ENCODE results near the gene EVC.
"Not testable (repeated sequence)": the region's sequence is repeated elsewhere in the genome, so short reads cannot be mapped to it uniquely, and the experiment has no call there.

EVC gene

DNA sequence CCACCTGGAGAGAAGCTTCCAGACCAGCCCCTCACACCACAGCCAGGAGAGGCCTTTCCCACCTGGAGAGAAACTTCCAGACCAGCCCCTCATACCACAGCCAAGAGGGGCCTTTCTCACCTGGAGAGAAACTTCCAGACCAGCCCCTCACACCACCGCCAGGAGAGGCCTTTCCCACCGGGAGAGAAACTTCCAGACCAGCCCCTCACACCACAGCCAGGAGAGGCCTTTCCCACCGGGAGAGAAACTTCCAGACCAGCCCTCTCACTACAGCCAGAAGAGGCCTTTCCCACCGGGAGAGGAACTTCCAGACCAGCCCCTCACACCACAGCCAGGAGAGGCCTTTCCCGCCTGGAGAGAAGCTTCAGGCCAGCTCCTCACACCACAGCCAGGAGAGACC lies 101.1 kb downstream of the EVC start:
- DNase-seq (ENCODE audit: low read depth in 3 of 3, low spot score in 1 of 3): not testable (repeated sequence)

GRCh38 chr4:5812506-5813229 lies 101.7 kb downstream of the EVC start:
- DNase-seq (ENCODE audit: low read depth in 3 of 3, low spot score in 1 of 3): no peak

- DNase-seq (ENCODE audit: low read depth in 3 of 3, low spot score in 1 of 3): no peak
Measured at GRCh38 chr4:5813882-5814255, 102.9 kb downstream of the EVC start.

- no peak for DNase-seq (ENCODE audit: low read depth in 3 of 3, low spot score in 1 of 3)
Measured at GRCh38 chr4:5814421-5814820, 103.4 kb downstream of the EVC start.

- no peak for DNase-seq (ENCODE audit: low read depth in 3 of 3, low spot score in 1 of 3)
Measured at GRCh38 chr4:5815641-5816040, 104.6 kb downstream of the EVC start.

- no peak for DNase-seq (ENCODE audit: low read depth in 3 of 3, low spot score in 1 of 3)
Measured at GRCh38 chr4:5816101-5816500, 105.1 kb downstream of the EVC start.

DNA sequence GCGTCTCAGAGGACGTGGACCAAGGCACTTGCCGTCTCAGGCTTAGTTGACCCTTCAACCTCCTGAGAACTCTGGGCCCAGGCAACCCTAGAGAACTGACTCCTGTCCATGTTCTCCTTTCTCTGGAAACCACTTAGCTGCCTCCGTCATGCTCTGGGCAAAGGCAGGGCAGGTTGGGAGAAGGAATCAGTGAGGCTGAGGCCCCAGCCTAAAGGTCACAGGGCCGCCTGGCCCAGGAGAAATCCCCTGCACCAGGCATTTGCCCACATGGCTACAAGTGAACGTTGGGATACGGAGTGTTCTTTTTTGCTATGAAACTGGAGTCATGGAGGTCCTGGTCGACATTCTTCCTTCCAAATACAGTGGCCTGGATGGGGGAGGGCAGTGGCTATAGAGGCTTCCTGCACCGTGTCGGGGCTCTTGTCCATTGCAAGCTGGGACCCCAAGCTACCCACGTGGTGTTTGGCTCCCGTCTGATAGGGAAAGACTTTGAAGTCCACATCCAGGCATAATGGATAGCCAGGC lies 105.9 kb downstream of the EVC start:
- no peak for DNase-seq (ENCODE audit: low read depth in 3 of 3, low spot score in 1 of 3)

- DNase-seq (ENCODE audit: low read depth in 3 of 3, low spot score in 1 of 3): no peak
Measured at GRCh38 chr4:5821665-5822358, 110.8 kb downstream of the EVC start.

DNA sequence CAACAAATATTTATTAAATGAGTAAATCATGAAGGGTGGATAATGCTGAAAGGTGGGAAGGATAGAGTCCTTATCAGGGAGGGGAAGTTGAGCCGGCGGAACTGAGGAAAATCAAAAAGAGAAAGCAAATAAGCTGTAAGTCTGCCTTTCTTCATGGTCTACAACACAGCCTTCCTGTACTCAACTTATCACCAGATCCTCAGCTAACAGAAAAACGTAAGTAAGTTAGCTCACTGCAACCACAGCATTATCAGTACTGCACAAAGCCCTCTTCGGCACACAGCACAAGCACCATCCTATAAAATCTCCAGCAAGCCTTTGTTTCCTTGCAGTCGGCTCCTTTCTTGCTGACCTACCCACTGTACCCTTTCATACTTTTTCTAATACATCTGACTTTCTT lies 111.6 kb downstream of the EVC start:
- DNase-seq (ENCODE audit: low read depth in 3 of 3, low spot score in 1 of 3): no peak

GRCh38 chr4:5823542-5824211 lies 112.7 kb downstream of the EVC start:
- no peak for DNase-seq (ENCODE audit: low read depth in 3 of 3, low spot score in 1 of 3)

- DNase-seq (ENCODE audit: low read depth in 3 of 3, low spot score in 1 of 3): no peak
Measured at GRCh38 chr4:5824227-5824626, 113.2 kb downstream of the EVC start.

GRCh38 chr4:5824635-5825034 lies 113.6 kb downstream of the EVC start:
- DNase-seq (ENCODE audit: low read depth in 3 of 3, low spot score in 1 of 3): no peak

- no peak for DNase-seq (ENCODE audit: low read depth in 3 of 3, low spot score in 1 of 3)
Measured at GRCh38 chr4:5825321-5826041, 114.5 kb downstream of the EVC start.

GRCh38 chr4:5826437-5827107 lies 115.6 kb downstream of the EVC start:
- no peak for DNase-seq (ENCODE audit: low read depth in 3 of 3, low spot score in 1 of 3)

DNA sequence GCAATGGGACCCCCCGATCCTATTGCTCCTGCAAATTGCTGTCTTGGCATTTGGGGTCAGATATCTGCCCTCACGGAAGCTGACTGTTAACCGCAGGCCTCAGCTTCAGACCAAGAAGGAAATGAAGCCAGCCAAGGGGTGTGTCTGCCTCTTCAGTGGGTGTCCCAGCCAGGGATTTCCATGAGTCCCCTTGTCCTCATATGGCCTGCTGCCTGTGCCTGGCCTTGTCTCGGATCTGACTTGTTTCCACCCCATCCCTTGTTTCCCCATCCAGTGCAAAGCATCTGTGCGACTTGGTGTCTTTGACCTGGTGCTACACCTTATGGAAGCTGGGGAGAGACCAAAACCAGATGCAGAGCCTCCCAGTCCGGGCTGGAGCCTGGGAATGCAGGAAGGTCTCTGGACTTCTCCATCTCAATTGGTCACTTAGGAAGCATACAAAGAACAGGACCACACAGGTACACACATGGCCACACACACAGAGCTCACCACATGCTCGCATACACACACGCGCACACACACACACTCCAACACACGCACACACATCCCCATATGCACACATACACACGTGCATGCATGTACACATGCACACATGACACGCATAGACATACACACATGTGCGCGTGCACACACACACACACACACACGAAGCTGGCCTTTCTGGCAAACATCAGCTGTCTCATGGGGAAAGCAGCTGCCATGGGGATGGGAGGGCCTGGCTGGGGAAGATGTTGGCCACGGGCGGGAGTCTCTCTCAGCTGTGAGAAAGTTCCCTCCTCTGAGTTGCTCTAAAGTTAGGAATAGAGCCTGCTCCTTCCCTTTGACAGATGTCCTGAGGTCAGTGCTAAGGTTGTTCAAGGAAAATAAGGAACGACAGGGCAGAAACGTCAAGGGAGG lies 116.4 kb downstream of the EVC start:
- DNase-seq (ENCODE audit: low read depth in 3 of 3, low spot score in 1 of 3): no peak

DNA sequence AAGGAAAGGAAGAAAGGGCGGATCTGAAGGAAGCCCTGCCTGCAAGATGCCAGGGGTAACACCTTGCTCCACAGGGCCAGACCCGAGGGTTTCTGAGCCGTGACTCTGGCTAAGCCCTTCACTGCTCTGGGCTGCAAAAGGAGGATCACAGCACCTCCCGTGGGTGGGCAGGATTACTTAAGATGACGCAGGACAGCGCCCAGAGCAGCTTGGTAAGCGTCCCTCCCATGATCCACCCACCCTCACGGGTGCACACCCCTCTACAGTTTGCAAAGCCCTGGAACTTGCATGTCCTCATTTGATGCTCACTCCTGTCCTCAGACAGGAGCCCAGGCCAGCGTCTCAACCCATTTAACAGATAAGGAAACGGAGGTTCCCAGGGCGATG lies 117.0 kb downstream of the EVC start:
- no peak for DNase-seq (ENCODE audit: low read depth in 3 of 3, low spot score in 1 of 3)

DNA sequence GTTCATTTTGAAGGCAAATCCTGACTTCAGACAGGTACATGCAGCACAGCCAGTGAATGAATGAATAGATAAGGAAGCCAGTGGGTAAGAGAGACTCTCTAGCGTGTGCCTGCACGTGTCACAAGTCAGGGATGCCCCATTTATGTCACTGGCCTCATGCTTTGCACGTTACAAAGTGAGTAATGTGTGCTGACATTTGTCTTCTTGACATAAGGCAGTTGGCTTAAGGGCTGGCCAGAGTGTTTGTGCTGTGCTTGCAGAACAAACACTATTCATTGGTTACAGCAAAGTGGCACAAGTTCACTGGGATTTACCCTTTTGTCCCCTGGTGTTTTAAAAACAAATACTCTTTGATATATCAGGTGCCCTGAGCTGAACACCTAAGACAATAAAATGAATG lies 125.9 kb downstream of the EVC start:
- no peak for DNase-seq (ENCODE audit: low read depth in 3 of 3, low spot score in 1 of 3)

DNA sequence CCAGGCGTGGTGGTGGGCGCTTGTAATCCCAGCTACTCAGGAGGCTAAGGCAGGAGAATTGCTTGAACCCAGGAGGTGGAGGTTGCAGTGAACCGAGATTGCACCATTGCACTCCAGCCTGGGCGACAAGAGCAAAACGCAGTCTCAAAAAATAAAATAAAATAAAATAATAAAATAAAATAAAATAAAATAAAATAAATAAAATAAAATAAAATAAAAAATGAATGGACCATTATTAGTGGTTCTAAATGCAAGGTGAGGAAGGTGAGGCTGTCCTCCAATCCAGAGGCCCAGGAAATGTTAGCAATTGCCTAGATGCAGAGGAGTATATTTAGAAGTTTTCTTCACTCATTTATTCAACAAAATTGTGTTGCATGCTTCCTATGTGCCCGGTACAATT lies 126.5 kb downstream of the EVC start:
- DNase-seq (ENCODE audit: low read depth in 3 of 3, low spot score in 1 of 3): not testable (repeated sequence)

- no peak for DNase-seq (ENCODE audit: low read depth in 3 of 3, low spot score in 1 of 3)
Measured at GRCh38 chr4:5839332-5839731, 128.3 kb downstream of the EVC start.

Measured in stimulated activated CD4-positive, alpha-beta T cell treated with anti-CD3 and anti-CD28 coated beads, TNF-alpha, amount 100 ng/mL, for 1 hour (primary cell).